C1 segment of cervical spinal cord (tissue), 14 donors: ENCODE results near the gene DLL3.
A peak's percentile ranks its signal among the peaks of the same experiment; 100 is the strongest.

Experiments used
- DNase-seq, 14 donors: peaks; one replicate each; lab custom pipeline; 2025; lab: John Stamatoyannopoulos, UW

The DLL3 gene

DNA sequence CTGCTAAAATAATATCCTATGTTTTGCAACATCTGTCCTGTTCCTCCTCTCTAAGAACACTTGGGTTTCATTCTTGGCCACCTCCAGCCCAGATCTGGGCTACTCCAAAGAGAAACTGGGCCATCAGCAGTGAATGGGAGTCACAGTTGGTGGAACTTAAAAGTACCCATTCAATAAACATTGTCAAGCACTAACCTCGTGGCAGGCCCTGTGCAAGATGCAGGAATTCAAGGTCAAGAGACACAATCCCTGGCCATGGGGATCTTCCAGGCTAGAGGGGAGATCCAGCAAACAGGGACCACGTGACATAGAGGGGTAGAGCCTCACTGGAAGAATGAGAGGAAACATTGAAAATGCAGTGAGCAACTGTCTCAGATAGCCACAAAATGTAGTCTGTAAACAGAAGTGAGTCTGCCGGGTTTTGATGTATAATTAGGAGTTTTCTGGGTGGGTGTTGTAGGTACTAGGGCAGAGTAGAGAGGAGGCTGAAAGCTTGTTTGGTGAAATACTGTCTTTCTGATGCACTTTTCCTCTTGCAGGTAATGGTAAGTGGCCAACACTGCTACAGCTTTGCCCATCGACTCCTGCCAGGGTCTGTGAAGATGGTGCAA is 56.1 kb downstream of the DLL3 start:
- no peak for DNase-seq

DNA sequence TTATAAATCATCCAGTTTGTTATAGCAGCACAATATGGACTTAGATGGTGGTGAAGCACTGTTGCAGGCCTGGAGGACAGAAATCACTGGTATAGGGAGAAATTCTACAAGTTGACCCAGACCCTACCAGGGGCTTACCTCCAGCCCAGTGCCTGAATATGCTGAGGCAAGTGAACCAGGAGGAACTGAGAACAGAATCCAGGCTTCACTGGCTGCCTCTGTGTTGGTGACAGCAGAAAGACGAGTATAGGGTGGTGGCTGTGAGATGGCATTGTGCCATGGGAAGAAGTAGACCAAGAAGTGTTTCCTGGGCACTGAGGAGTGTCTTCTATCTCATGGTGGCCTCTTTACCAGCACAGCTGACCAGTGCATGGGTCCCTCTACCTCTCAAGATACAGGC is 57.1 kb downstream of the DLL3 start:
- DNase-seq, result peak in 1 of 14 donors; percentile 10
